ENCODE measurements around the gene PLOD3. TPM values are rescaled to one million over a fixed set of nuclear protein-coding genes. Genes with fewer than 3 reads are reported as not detected.

PLOD3 gene
- total RNA-seq, 1 experiment from 2014 or later, result 74.5 TPM

DNA sequence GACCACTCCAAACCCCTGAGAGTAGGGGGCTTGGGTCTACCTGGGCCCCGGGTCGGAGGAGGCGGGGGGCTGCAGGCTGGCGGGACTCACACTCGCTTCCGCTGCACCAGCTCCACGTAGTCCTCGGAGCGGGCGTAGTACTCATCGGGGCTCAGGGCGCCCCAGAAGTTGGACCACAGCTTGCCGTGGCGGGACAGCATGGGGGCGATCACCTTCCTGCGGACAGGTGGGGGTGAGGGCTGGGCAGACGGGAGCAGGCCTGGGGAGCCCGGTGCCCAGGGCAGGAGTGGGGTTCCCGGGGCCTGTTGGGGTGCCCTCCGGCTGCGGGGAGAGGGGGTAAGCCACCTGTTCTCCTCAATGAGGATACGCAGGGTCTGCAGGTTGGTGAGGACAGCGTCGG lies 5.9 kb downstream of the PLOD3 start:
- Histone ChIP-seq H3K79me1 (ENCODE audit: insufficient read depth, low read depth, low read length, poor library complexity, severe bottlenecking) (no peaks in the 10 kb centered on the region), H3K56ac (ENCODE audit: insufficient read length, low read depth, low read length) (no peak overlapping the region), H4K91ac (ENCODE audit: insufficient read length, low read depth, low read length) (no peak overlapping the region), H4K5ac (ENCODE audit: insufficient read length, low read depth, low read length) (no peak overlapping the region), H4K20me1 (ENCODE audit: control insufficient read depth, insufficient read depth, insufficient read length) (no peaks in the 10 kb centered on the region), H2BK15ac (ENCODE audit: low read depth, low read length) (no peak overlapping the region), H2AFZ (ENCODE audit: low read length) (no peak overlapping the region), H3K23ac (ENCODE audit: insufficient read length, low read depth, low read length) (no peak overlapping the region), H2BK120ac (ENCODE audit: low read depth, low read length, poor library complexity, severe bottlenecking) (no peak overlapping the region), H3K23me2 (ENCODE audit: insufficient read length, low read depth, low read length, poor library complexity, severe bottlenecking) (no peaks in the 10 kb centered on the region), H3K27me3 (ENCODE audit: insufficient read depth, low read length) (no peaks in the 10 kb centered on the region), H3K9me3 (ENCODE audit: control insufficient read depth, low read depth, low read length) (no peaks in the 10 kb centered on the region), H4K8ac (replicated peaks; ENCODE audit: insufficient read length, low read depth, low read length) (no peak overlapping the region), H3K27ac (ENCODE audit: insufficient read length, low read depth, low read length) (no peak overlapping the region), H3K79me2 (ENCODE audit: insufficient read depth, low read length) (no peaks in the 10 kb centered on the region), H2BK20ac (ENCODE audit: low read depth, low read length, poor library complexity, severe bottlenecking) (no peak overlapping the region), H3K4ac (ENCODE audit: low read depth, low read length) (no peak overlapping the region), H3T11ph (ENCODE audit: low read length) (no peak overlapping the region), H2AK5ac (ENCODE audit: insufficient read length, low read length) (no peak overlapping the region), H3K4me2 (ENCODE audit: insufficient read depth, insufficient read length, low read length) (no peak overlapping the region), H2BK12ac (ENCODE audit: insufficient read length, low read depth, low read length) (no peak overlapping the region), H3K4me1 (ENCODE audit: insufficient read depth, low read length) (no peaks in the 10 kb centered on the region), H3K14ac (ENCODE audit: insufficient read depth, low read length) (no peak overlapping the region), H2BK5ac (ENCODE audit: insufficient read length, low read length) (no peak overlapping the region), H3K9ac (ENCODE audit: extremely low read depth, insufficient read length, low read length) (no peak overlapping the region), H3K18ac (ENCODE audit: insufficient read length, low read depth, low read length) (no peak overlapping the region)
- peaks cover 4 to 5% of the 10 kb centered on the region in 2 experiments for H3K4me1 Mint-ChIP-seq
- H3K27me3 Mint-ChIP-seq (ENCODE audit: low read depth), result no peaks in the 10 kb centered on the region
- no peak overlapping the region for H3K27ac Mint-ChIP-seq
- TF ChIP-seq, protein P1, sequence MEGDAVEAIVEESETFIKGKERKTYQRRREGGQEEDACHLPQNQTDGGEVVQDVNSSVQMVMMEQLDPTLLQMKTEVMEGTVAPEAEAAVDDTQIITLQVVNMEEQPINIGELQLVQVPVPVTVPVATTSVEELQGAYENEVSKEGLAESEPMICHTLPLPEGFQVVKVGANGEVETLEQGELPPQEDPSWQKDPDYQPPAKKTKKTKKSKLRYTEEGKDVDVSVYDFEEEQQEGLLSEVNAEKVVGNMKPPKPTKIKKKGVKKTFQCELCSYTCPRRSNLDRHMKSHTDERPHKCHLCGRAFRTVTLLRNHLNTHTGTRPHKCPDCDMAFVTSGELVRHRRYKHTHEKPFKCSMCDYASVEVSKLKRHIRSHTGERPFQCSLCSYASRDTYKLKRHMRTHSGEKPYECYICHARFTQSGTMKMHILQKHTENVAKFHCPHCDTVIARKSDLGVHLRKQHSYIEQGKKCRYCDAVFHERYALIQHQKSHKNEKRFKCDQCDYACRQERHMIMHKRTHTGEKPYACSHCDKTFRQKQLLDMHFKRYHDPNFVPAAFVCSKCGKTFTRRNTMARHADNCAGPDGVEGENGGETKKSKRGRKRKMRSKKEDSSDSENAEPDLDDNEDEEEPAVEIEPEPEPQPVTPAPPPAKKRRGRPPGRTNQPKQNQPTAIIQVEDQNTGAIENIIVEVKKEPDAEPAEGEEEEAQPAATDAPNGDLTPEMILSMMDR (conservative IDR thresholded peaks at IDR 0.05), result no peak
- no CpG with 5 or more reads among the region's 24 CpGs for WGBS (ENCODE audit: extremely low coverage, insufficient read length, low lambda C conversion rate)
- H3K9me3 Mint-ChIP-seq, result no peaks in the 10 kb centered on the region
- no peak overlapping the region for H3K4me3 Mint-ChIP-seq
- no peak for DNase-seq
- peaks cover 11 to 52% (median 21%) of the 10 kb centered on the region in 3 experiments; a peak in 6 of 7 replicates for H3K36me3 Mint-ChIP-seq (ENCODE audit: insufficient read depth in 1 of 3, low read depth in 3 of 3)

Measured in H9 (cell line).